ENCODE data around the gene CIC. TPM values are rescaled to one million over a fixed set of nuclear protein-coding genes. Genes with fewer than 3 reads are reported as not detected.

CIC gene
- total RNA-seq, 1 experiment from 2014 or later: 60.7 TPM

- no peaks in the 10 kb centered on the region for H3K9me2 ChIP-seq (ENCODE audit: insufficient read depth)
- H3K27me3 ChIP-seq (ENCODE audit: insufficient read depth, low read depth): no peaks in the 10 kb centered on the region
- H3K4me3 ChIP-seq: peak overlapping the region; percentile 96
- ChIA-PET CTCF (interaction anchor here (0.6 to 1.6 kb wide), 5 partner anchors 15 to 166 kb away, joined by 3 to 12 read pairs (median 6); no protein-coding TSS in a partner anchor), POLR2A (ENCODE audit: unreplicated experiment) (interaction anchor here (0.5 kb wide), 1 partner anchor 10 kb away, joined by 3 read pairs; no protein-coding TSS in a partner anchor)
- peak; percentile 65 to 91 for DNase-seq
- no peaks in the 10 kb centered on the region for H3K9me3 ChIP-seq (ENCODE audit: insufficient read depth, low read depth)
- peaks cover 33% of the 10 kb centered on the region; the same call in 1 of the 2 replicates for H3F3A ChIP-seq (ENCODE audit: insufficient read depth, low read depth)
- H2AFZ ChIP-seq: peak overlapping the region; percentile 83
- TF ChIP-seq, protein P1, sequence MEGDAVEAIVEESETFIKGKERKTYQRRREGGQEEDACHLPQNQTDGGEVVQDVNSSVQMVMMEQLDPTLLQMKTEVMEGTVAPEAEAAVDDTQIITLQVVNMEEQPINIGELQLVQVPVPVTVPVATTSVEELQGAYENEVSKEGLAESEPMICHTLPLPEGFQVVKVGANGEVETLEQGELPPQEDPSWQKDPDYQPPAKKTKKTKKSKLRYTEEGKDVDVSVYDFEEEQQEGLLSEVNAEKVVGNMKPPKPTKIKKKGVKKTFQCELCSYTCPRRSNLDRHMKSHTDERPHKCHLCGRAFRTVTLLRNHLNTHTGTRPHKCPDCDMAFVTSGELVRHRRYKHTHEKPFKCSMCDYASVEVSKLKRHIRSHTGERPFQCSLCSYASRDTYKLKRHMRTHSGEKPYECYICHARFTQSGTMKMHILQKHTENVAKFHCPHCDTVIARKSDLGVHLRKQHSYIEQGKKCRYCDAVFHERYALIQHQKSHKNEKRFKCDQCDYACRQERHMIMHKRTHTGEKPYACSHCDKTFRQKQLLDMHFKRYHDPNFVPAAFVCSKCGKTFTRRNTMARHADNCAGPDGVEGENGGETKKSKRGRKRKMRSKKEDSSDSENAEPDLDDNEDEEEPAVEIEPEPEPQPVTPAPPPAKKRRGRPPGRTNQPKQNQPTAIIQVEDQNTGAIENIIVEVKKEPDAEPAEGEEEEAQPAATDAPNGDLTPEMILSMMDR (conservative IDR thresholded peaks at IDR 0.05): peak; percentile 90
- TF ChIP-seq EZH2 (IDR thresholded peaks at IDR 0.05; ENCODE audit: low read depth): no peak
- intact Hi-C loops (cut with micrococcal nuclease; ENCODE audit: unreplicated experiment): loop anchor here (1.0 to 5.0 kb wide), 2 partner anchors 12 to 63 kb away; partner anchors contain the start of gene DEDD2
- peaks cover 7% of the 10 kb centered on the region; the same call in 1 of the 2 replicates for H3K79me2 ChIP-seq (ENCODE audit: low read depth)
- TSS peak; percentile 70 for BruUV-seq (replicated peaks)
- H3K4me1 ChIP-seq (replicated peaks; ENCODE audit: insufficient read depth): peaks cover 41% of the 10 kb centered on the region
- H3K27ac ChIP-seq: no peak overlapping the region
- H3K36me3 ChIP-seq (ENCODE audit: low read depth): no peaks in the 10 kb centered on the region; the same call in 1 of the 2 replicates
- H3K4me2 ChIP-seq: peak overlapping the region; percentile 90
- H4K20me1 ChIP-seq (ENCODE audit: insufficient read depth): peaks cover 7% of the 10 kb centered on the region; the same call in 1 of the 2 replicates
These were observed 11.1 kb downstream of the CIC start for GRCh38 chr19:42279902-42280814.

- Histone ChIP-seq H3K79me2 (ENCODE audit: low read depth) (peaks cover 13% of the 10 kb centered on the region; the same call in 1 of the 2 replicates), H3K4me1 (replicated peaks; ENCODE audit: insufficient read depth) (peaks cover 42% of the 10 kb centered on the region), H3K27me3 (ENCODE audit: insufficient read depth, low read depth) (no peaks in the 10 kb centered on the region), H3K4me3 (peak overlapping the region; percentile 96), H3K27ac (no peak overlapping the region), H3K9me2 (ENCODE audit: insufficient read depth) (no peaks in the 10 kb centered on the region), H3K9me3 (ENCODE audit: insufficient read depth, low read depth) (no peaks in the 10 kb centered on the region), H4K20me1 (ENCODE audit: insufficient read depth) (peaks cover 13% of the 10 kb centered on the region; the same call in 1 of the 2 replicates), H2AFZ (no peak overlapping the region), H3K4me2 (peak overlapping the region; percentile 90), H3F3A (ENCODE audit: insufficient read depth, low read depth) (peaks cover 39% of the 10 kb centered on the region; the same call in 1 of the 2 replicates), H3K36me3 (ENCODE audit: low read depth) (no peaks in the 10 kb centered on the region; the same call in 1 of the 2 replicates)
- TF ChIP-seq, protein P1 (conservative IDR thresholded peaks at IDR 0.05): no peak
- TF ChIP-seq EZH2 (IDR thresholded peaks at IDR 0.05; ENCODE audit: low read depth): no peak
- no peak for DNase-seq
- no TSS peak for BruUV-seq (replicated peaks)
- POLR2A ChIA-PET (ENCODE audit: unreplicated experiment): no interaction called here
- CTCF ChIA-PET: no interaction called here
- intact Hi-C loops (cut with micrococcal nuclease; ENCODE audit: unreplicated experiment): loop anchor here (1.0 to 5.0 kb wide), 2 partner anchors 12 to 63 kb away; partner anchors contain the start of gene DEDD2
These were observed 11.7 kb downstream of the CIC start for GRCh38 chr19:42280815-42281145.

GRCh38 chr19:42281146-42281826, 12.2 kb downstream of the CIC start:
- H3K36me3 ChIP-seq (ENCODE audit: low read depth): no peaks in the 10 kb centered on the region; the same call in 1 of the 2 replicates
- POLR2A ChIA-PET (ENCODE audit: unreplicated experiment): interaction anchor here (0.6 to 1.7 kb wide), 5 partner anchors 34 to 246 kb away, joined by 4 to 16 read pairs (median 9); no protein-coding TSS in a partner anchor
- TF ChIP-seq EZH2 (IDR thresholded peaks at IDR 0.05; ENCODE audit: low read depth): no peak
- TF ChIP-seq, protein P1 (conservative IDR thresholded peaks at IDR 0.05): no peak
- H3K4me3 ChIP-seq: no peak overlapping the region
- peak overlapping the region; percentile 46 for H3K4me2 ChIP-seq
- DNase-seq: peak in 1 of 2 experiments; percentile 46
- peaks cover 14% of the 10 kb centered on the region; the same call in 1 of the 2 replicates for H3K79me2 ChIP-seq (ENCODE audit: low read depth)
- intact Hi-C loops (cut with micrococcal nuclease; ENCODE audit: unreplicated experiment): loop anchor here (5.0 kb wide), 1 partner anchor 64 kb away; the partner anchor contains the start of gene DEDD2
- CTCF ChIA-PET: interaction anchor here (0.7 kb wide), 2 partner anchors 8 to 36 kb away, joined by 5 read pairs; no protein-coding TSS in a partner anchor
- BruUV-seq (replicated peaks): no TSS peak
- peaks cover 42% of the 10 kb centered on the region for H3K4me1 ChIP-seq (replicated peaks; ENCODE audit: insufficient read depth)
- H4K20me1 ChIP-seq (ENCODE audit: insufficient read depth): peaks cover 15% of the 10 kb centered on the region; the same call in 1 of the 2 replicates
- H2AFZ ChIP-seq: no peak overlapping the region
- no peak overlapping the region for H3K27ac ChIP-seq
- H3K27me3 ChIP-seq (ENCODE audit: insufficient read depth, low read depth): no peaks in the 10 kb centered on the region
- no peaks in the 10 kb centered on the region for H3K9me2 ChIP-seq (ENCODE audit: insufficient read depth)
- peaks cover 41% of the 10 kb centered on the region; the same call in 1 of the 2 replicates for H3F3A ChIP-seq (ENCODE audit: insufficient read depth, low read depth)
- H3K9me3 ChIP-seq (ENCODE audit: insufficient read depth, low read depth): no peaks in the 10 kb centered on the region
